A673 (cell line): Measurements from ENCODE around the gene RNF38. TPM values are rescaled to one million over a fixed set of nuclear protein-coding genes. Genes with fewer than 3 reads are reported as not detected.

Experiments
- BruUV-seq: library from RNA; stranded (reverse); fragments of 400-500 nt; replicated peaks from 2 replicates; lab custom pipeline; 2021; lab: Mats Ljungman, UMichigan
- CTCF ChIA-PET: fragments of 300-600 bp; sonication (Branson Sonifier 250); formaldehyde crosslinking; loops from one replicate; lab custom pipeline; 2022; ENCODE audit warnings: antibody characterized with exemption; lab: Charles Lee
- POLR2A ChIA-PET: fragments of 300-600 bp; sonication (Branson Sonifier 250); formaldehyde crosslinking; loops from one replicate; lab custom pipeline; 2022; ENCODE audit warnings: antibody characterized with exemption; ENCODE audit not compliant: low non-redundant PET; lab: Charles Lee
- DNase-seq: peaks from one replicate; pipeline ENCODE4 v3.0.0-alpha.2; 2015; ENCODE audit warnings: low spot score
- H3K27ac ChIP-seq: fragments of 200-600 bp; sonication (generic); 2 replicates; pipeline ENCODE4 v1.5.1; 2016; ENCODE audit warnings: mixed run types, low read depth, mild to moderate bottlenecking, mixed read lengths, antibody characterized with exemption, low read length; ENCODE audit not compliant: poor library complexity, severe bottlenecking
- H3K27me3 ChIP-seq: fragments of 200-600 bp; sonication (generic); replicated peaks from 2 replicates; pipeline ENCODE4 v1.6.1; 2017; ENCODE audit warnings: mixed run types, low read depth, mild to moderate bottlenecking, mixed read lengths, antibody characterized with exemption, low read length; ENCODE audit not compliant: insufficient read depth, poor library complexity
- H3K36me3 ChIP-seq: fragments of 200-600 bp; sonication (generic); 2 replicates; pipeline ENCODE4 v1.6.1; 2016; ENCODE audit warnings: mixed run types, mild to moderate bottlenecking, mixed read lengths, antibody characterized with exemption, low read length; ENCODE audit not compliant: insufficient read depth, poor library complexity, severe bottlenecking
- H3K4me1 ChIP-seq: fragments of 200-600 bp; sonication (generic); 2 replicates; pipeline ENCODE4 v1.6.1; 2017; ENCODE audit warnings: mixed run types, mild to moderate bottlenecking, mixed read lengths, antibody characterized with exemption, low read length; ENCODE audit not compliant: insufficient read depth, poor library complexity, severe bottlenecking
- H3K4me3 ChIP-seq: fragments of 200-600 bp; sonication (generic); 2 replicates; pipeline ENCODE4 v1.5.1; 2016; ENCODE audit warnings: low read depth, mixed run types, mild to moderate bottlenecking, mixed read lengths, low read length; ENCODE audit not compliant: poor library complexity, severe bottlenecking
- H3K9me3 ChIP-seq: fragments of 200-600 bp; sonication (generic); 2 replicates; pipeline ENCODE4 v1.6.1; 2016; ENCODE audit warnings: mixed run types, low read depth, mild to moderate bottlenecking, mixed read lengths, antibody characterized with exemption, low read length; ENCODE audit not compliant: poor library complexity, severe bottlenecking
- CTCF ChIP-seq: fragments of 300-800, 200-600 bp; sonication (generic); conservative IDR thresholded peaks from 2 replicates; pipeline ENCODE4 v1.5.1; 2017; ENCODE audit warnings: low read depth, mild to moderate bottlenecking, antibody characterized with exemption, low read length, moderate library complexity, mixed read lengths
- EZH2 ChIP-seq: fragments of 200-600 bp; sonication (generic); IDR thresholded peaks from 2 replicates; pipeline ENCODE4 v1.6.1; 2017; ENCODE audit warnings: borderline replicate concordance, low read depth, mild to moderate bottlenecking, mixed read lengths, antibody characterized with exemption, low read length; ENCODE audit not compliant: poor library complexity, severe bottlenecking
- intact Hi-C: fragments of 100-400 bp; cut with micrococcal nuclease; formaldehyde crosslinking; loops from one replicate; pipeline ENCODE4 v1.10.0; 2022; ENCODE audit not compliant: unreplicated experiment
- total RNA-seq: library from RNA; stranded (reverse); gene quantifications from 2 replicates; pipeline ENCODE4 v1.2.3, GENCODE V29; 2021

RNF38 gene
- total RNA-seq, 1 experiment from 2014 or later = 26.6 TPM

- DNase-seq = no peak
- BruUV-seq = no TSS peak
- intact Hi-C loops = no loop called here
Measured at GRCh38 chr9:36437790-36438189, 37.7 kb upstream of the RNF38 start.

GRCh38 chr9:36436909-36437308, 36.8 kb upstream of the RNF38 start:
- no peak for DNase-seq
- ChIA-PET CTCF (no interaction called here), POLR2A (no interaction called here)
- no peak for TF ChIP-seq CTCF
- TF ChIP-seq EZH2 = no peak
- Histone ChIP-seq H3K36me3 (no peaks in the 10 kb centered on the region), H3K9me3 (no peaks in the 10 kb centered on the region), H3K27me3 (no peaks in the 10 kb centered on the region), H3K4me1 (peaks cover 2% of the 10 kb centered on the region), H3K4me3 (no peak overlapping the region), H3K27ac (no peak overlapping the region)
- intact Hi-C loops = no loop called here
- no TSS peak for BruUV-seq

More at GRCh38 chr9:36437790-36438189, 37.7 kb upstream of the RNF38 start:
- POLR2A ChIA-PET = no interaction called here
- peaks cover 11% of the 10 kb centered on the region for H3K4me1 ChIP-seq
- no peak overlapping the region for H3K4me3 ChIP-seq
- H3K9me3 ChIP-seq = no peaks in the 10 kb centered on the region
- no peak overlapping the region for H3K27ac ChIP-seq
- H3K36me3 ChIP-seq = no peaks in the 10 kb centered on the region
- CTCF ChIA-PET = interaction anchor here (1.0 kb wide), 1 partner anchor 11 kb away, joined by 3 read pairs; no protein-coding TSS in a partner anchor
- TF ChIP-seq EZH2 (no peak), CTCF (no peak)
- H3K27me3 ChIP-seq = no peaks in the 10 kb centered on the region

- Histone ChIP-seq H3K27me3 (no peaks in the 10 kb centered on the region), H3K4me1 (no peaks in the 10 kb centered on the region), H3K9me3 (no peaks in the 10 kb centered on the region), H3K4me3 (no peak overlapping the region), H3K36me3 (no peaks in the 10 kb centered on the region), H3K27ac (no peak overlapping the region)
- ChIA-PET CTCF (no interaction called here), POLR2A (no interaction called here)
- DNase-seq = no peak
- TF ChIP-seq EZH2 (no peak), CTCF (no peak)
- intact Hi-C loops = no loop called here
- BruUV-seq = no TSS peak
Measured at GRCh38 chr9:36433386-36433785, 33.3 kb upstream of the RNF38 start.
